MV-4-11 (cell line): Measurements from ENCODE around the gene RUVBL2.
"Not testable (repeated sequence)": the region's sequence is repeated elsewhere in the genome, so short reads cannot be mapped to it uniquely, and the experiment has no call there.

Experiments used
- DNase-seq: peaks from one replicate; lab custom pipeline; 2025; lab: John Stamatoyannopoulos, UW

The RUVBL2 gene

DNA sequence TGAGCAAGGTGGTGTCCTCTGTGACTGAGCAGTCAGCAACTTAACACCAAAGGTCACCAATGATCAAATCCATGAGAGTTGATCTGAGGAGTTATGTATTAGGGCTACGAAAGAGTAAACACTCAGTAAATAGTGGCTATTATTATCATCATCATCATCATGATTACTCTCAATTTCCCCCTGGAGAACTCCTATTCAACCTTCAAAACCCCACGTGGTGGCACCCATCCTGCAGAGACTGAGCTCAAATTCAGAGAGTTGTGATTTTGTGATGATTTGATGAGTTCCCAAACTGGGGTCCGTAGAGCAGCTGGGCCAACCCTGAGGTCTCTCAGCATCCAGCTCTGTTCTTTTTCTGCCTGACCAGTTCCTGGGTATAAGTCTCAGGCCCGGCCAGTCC is 56.1 kb downstream of the RUVBL2 start:
- DNase-seq, result not testable (repeated sequence)

DNA sequence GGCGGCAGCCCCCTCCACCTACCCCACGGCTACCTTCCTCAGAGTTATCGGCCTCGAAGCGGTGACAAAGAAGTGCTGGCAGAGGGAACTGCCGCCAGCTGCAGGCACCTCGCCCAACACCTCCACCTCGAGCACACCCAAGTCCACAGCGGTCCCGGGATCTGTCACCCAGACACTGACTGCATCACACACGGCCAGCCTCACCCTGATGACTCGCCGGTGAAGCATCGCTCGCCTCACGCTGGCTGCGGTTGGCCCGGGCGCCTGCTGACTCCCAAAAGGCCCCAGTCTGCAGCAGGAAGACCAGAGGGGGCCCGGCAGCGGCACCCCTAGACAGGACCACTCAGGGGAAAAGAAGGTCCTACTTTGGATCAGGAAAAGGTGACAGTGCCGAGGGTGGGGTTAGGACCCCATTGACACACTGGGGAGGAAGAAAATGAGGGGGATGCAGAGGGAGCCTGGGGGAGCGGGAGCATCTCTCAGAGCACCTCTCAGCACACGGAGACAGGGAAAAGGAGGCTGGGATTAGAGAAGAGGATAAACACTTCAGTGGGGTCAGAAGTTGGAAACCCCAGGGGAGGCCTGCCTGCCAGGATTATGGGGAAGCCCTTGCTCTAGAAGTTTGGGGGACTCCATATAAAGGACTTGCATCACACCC is 56.8 kb downstream of the RUVBL2 start:
- DNase-seq, result not testable (repeated sequence)

DNA sequence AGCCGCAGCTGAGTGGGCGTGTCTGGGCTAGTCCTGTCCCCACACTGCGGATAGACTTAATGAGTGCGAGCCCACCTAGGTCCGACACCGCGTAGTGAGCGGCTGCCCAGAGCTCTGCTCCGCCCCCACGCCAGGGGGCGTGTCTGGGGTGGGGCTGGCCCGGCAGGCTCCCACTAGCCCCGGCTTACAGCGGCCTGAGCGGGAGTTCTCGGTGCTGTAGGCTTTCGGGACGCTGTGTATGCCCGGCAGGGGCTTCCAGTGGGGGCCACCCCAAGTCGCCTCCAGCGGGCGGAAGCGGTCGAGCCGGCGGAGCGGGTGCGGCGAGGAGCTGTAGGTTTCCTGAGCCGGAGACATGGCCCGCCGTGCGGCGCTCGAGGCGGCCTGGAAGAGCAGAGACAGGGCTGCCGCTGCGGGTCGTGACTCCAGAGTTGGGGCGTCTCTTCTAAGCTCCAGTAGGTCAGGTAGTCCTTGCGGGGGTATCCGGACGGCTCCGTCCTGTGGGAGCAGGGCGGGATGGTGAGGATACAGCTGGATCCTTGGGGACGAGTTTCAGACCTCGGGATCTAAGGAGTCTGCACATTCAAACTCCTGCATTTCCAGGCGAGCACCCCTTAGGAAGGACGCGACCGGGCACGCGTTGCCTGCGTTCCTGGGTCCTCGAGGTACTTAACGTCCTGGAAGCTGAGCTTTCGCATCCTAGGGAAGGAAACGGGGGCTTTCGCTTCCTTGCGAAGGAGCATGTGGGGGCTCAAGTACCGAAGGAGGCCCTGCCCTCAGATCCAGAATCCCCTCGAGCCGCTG is 62.6 kb downstream of the RUVBL2 start:
- peak; percentile 15 for DNase-seq

DNA sequence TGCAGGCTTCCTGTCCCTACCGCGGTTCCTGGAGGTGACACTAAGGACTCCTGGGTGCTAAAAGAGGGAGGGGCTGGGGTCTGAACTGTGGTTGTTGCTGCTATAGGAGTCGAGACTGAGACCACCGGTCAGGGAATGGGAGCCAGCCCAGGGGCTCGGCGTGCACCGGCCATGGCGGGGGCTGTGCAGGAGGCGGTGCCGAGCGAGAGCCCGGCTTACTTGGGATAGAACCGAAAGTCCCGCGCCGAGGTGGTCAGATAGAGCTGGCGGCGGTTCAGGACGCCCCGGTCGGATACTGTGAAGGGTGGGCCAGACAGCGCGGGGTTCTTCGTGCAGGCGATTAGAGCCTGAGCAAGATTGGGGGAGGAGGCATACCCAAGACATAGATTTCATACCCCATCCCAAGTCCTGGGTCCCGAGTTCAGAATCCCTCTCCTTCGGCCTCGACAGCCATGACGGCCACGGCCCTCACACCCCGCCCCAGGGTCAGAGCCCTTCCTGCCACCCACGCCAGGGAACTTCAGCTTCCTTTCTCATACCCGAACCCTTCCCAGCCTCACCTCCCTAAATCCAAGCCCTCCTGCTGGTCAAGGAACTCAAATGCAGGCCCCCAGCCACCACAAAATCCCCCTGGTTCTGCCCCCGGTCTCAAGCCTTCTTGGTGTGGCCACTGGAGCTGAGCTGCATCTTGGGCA is 63.4 kb downstream of the RUVBL2 start:
- not testable (repeated sequence) for DNase-seq

DNA sequence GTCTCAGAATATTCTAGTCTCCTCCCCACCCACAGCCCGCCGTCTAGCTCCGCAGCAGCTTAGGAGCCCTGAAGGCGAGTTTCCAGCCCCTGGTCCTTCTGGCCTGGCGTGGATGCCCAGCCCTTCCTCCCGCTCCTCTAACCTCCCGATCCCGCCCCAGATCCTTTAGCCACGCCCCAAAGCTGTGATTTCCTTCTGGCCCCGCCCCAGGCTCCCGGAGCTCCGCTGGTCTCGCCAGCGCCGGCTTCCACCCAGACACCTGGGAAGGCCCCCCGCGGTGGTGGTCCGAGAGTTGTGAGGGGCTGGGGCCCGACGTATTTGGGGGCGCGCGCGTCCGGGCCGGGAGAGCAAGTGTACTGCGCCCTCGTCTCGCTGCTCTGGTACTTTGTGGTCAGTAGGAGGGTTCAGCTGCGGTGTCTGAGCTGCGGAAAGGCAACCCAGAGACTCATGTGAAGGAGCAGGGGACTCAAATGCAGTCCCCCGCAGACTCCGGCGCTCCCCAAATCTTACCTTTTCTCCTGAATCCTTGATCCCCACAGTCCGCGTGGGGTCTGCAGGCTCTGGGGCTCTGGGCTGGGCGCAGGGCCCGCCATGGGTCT is 64.0 kb downstream of the RUVBL2 start, which contains the start of gene CGB7:
CGB7 (minus strand) TSS at position 114 of the 599 bp plus-strand sequence. CDS start 2,374 bp downstream, outside the sequence.
- no peak for DNase-seq

DNA sequence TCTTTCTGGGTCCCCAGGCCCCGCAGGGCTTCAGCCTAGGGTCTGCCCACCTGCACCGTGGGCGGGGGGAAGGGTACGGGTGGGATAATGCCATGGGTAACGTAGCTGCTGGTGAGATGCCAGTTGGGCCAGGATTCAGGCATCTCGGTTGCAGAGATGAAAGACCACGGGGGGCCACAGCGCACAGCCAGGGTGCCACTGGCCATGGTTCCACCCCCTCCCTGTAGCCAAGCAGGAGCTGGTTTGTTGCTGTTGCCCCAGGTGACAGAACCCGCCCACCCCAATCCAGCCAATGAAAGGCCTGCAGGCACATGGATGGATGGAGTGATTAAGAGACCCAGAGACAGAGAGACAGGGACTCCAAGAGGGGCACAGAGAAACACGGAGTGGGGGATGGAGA is 64.9 kb downstream of the RUVBL2 start:
- DNase-seq, result no peak

DNA sequence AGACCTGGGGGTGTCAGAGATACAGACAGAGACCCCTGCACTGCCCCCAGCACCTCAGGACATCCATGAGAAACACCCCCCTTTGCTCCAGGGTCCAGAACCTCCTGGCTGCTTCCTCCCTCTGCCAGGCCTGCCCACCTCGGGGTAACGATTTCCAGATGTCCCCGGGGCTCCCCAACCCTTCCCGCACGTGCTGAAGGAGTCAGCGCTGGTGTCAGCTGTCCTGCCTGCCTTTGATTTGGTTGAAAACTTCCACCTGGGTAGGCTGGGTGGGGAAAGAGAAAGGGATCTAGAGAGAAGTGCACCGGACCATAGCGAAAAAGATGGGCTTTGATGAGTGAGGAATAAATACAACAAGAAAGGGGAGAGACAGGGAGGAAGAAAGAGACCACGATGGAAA is 65.4 kb downstream of the RUVBL2 start:
- DNase-seq, result no peak

DNA sequence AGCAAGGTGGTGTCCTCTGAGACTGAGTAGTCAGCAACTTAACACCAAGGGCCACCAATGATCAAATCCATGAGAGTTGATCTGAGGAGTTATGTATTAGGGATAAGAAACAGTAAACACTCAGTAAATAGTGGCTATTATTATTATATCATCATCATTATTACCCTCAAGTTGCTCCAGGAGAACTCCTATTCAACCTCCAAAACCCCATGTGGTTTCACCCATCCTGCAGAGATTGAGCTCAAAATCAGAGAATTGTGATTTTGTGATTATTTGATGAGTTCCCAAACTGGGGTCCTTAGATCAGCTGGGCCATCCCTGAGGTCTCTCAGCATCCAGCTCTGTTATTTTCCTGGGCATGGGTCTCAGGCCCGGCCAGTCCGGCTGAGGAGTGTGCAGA is 67.3 kb downstream of the RUVBL2 start:
- DNase-seq, result no peak

DNA sequence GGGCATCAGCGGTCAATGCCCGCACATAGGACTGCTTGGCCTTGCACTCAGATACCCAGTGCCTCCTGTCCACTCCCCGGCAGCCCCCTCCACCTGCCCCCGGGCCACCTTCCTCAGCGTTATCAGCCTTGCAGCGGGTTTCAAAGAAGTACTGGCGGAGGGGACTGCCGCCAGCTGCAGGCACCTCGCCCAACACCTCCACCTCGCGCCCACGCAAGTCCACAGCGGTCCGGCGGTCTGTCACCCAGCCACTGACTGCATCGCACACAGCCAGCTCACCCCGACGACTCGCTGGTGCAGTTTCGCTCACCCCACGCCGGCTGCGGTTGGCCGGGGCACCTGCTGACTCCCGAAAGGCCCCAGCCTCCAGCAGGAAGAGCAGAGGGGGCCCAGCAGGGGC is 67.8 kb downstream of the RUVBL2 start:
- DNase-seq, result no peak

DNA sequence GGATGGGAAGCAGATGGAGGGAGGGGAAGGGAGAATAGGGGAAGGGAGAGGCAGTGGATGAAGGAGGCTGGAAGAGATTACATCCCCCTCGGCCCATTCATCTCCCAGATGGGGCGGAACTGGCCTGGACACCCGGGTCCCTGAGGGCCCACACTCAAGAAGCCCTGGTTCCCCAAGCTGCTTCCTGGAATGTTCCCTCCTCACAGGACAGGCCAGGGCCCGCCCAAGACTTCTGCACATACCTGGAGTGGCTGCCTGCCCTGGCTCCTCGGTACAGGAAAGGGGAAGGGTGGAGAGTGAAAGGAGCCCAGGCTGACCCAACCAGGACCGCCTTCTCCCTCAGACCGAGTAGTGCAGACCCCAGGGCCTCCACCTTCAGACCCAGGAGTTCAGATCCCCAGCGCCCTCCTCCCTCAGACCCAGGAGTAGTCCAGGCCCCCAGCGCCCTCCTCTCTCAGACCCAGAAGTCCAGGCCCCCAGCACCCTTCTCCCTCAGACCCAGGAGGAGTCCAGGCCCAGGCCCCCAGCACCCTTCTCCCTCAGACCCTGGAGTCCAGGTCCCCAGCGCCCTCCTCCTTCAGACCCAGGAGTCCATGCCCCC is 70.4 kb downstream of the RUVBL2 start:
- DNase-seq, result no peak

DNA sequence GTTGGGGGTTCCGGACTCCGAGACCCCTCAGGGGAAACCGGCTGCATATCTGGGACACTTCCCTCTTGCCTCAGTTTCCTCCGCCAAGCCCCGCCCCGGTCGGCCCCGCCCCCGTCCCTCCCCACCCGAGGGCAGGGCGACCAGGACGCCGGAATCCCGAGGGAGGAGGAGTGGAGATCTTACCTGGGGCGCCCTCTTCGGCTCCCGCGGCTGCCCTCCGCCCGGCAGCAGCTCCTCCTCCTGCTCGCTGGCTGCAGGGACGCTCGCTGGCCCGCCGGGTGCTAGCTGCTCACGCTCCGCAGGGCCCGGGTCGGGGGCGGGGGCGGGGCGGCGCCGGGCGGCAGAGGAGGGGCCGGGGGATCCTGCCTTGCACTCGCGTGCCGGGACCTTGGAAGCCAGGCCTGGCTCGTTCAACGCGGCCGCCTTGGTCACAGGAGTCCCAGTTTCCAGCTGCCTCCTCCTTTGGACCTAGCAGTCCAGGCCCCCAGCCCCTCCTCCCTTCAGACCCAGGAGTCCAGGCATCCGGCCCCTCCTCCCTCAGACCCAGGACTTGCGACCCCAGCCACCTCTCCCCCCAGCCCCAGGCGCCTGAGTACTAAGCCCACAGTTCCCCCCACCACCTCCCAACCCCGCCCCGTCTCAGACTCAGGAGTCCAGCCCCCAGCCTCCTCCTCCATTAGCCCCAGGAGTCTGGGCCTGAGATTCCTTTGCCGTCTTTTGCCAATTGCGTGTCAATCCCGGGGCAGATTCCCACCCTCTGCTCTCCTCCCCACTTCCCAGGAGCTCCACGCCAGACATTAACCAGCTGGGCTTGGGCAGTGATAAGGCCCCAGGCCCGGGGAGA is 71.3 kb downstream of the RUVBL2 start, which contains the start of gene NTF4:
NTF4 (minus strand) TSS at position 51 of the 844 bp plus-strand sequence. CDS start 2,821 bp downstream, outside the sequence.
- DNase-seq, result no peak
